HEK293 (cell line): ENCODE data around the gene MRGPRE.

Experiments used
- CTCF ChIA-PET: fragments of 350-600 bp; formaldehyde crosslinking; extraction: SDS; loops from one replicate; lab custom pipeline; 2021; ENCODE audit warnings: antibody characterized with exemption; lab: Yijun Ruan, JAX
- POLR2A ChIA-PET: fragments of 300-600 bp; formaldehyde crosslinking; extraction: SDS; loops from one replicate; lab custom pipeline; 2020; ENCODE audit warnings: antibody characterized with exemption, inconsistent platforms; lab: Yijun Ruan, JAX
- H3K27ac ChIP-seq: fragments of 200-500 bp; sonication (Bioruptor generic); 2 replicates; pipeline ENCODE4 v1.5.1; 2014; ENCODE audit warnings: low read depth, low read length, control low read depth, inconsistent platforms; ENCODE audit errors: extremely low read depth
- H3K36me3 ChIP-seq, 2 experiments: fragments of 200-500 bp in 1 of 2; sonication (Bioruptor generic) in 1 of 2; 1 replicate in 1 of 2; 2 replicates in 1 of 2; pipeline ENCODE4 v1.5.1; 2014 to 2017; ENCODE audit warnings: inconsistent platforms in 2 of 2, low read length in 2 of 2; ENCODE audit not compliant: control insufficient read depth in 2 of 2, insufficient read depth in 1 of 2
- H3K4me1 ChIP-seq: fragments of 200-500 bp; sonication (Bioruptor generic); 2 replicates; pipeline ENCODE4 v1.5.1; 2014; ENCODE audit warnings: mild to moderate bottlenecking, low read length, inconsistent platforms; ENCODE audit not compliant: control insufficient read depth, insufficient read depth
- H3K4me3 ChIP-seq: 2 replicates; pipeline ENCODE4 v1.5.1; 2011; ENCODE audit warnings: low read depth, mild to moderate bottlenecking, control low read depth, low read length, moderate library complexity
- H3K9me3 ChIP-seq: fragments of 200-500 bp; sonication (Bioruptor generic); 2 replicates; pipeline ENCODE4 v1.5.1; 2014; ENCODE audit warnings: low read depth, low read length, inconsistent platforms; ENCODE audit not compliant: control insufficient read depth, insufficient read depth
- CTCF ChIP-seq: fragments of 450-650 bp; formaldehyde crosslinking; IDR thresholded peaks from 2 replicates; pipeline ENCODE4 v1.5.1; 2016; ENCODE audit warnings: missing biosample characterization, missing genetic modification characterization
- GLI2 ChIP-seq: fragments of 450-650 bp; formaldehyde crosslinking; IDR thresholded peaks from 2 replicates; pipeline ENCODE4; 2017; ENCODE audit warnings: missing biosample characterization, missing genetic modification characterization, low read depth, borderline replicate concordance
- KLF8 ChIP-seq: fragments of 450-650 bp; formaldehyde crosslinking; IDR thresholded peaks from 2 replicates; pipeline ENCODE4 v1.5.1; 2016; ENCODE audit warnings: missing biosample characterization, missing genetic modification characterization
- MEIS1 ChIP-seq: sonication (generic); formaldehyde crosslinking; IDR thresholded peaks from 2 replicates; pipeline ENCODE4 v1.8.1; 2022; ENCODE audit warnings: missing genetic modification reagents, mild to moderate bottlenecking, borderline replicate concordance
- SP2 ChIP-seq: fragments of 450-650 bp; formaldehyde crosslinking; IDR thresholded peaks from 2 replicates; pipeline ENCODE4 v1.5.1; 2016; ENCODE audit warnings: missing biosample characterization, missing genetic modification characterization
- ZBTB49 ChIP-seq: fragments of 450-650 bp; formaldehyde crosslinking; IDR thresholded peaks from 2 replicates; pipeline ENCODE4 v1.5.1; 2016; ENCODE audit warnings: missing biosample characterization, missing genetic modification characterization, low read depth
- ZFP37 ChIP-seq: fragments of 450-650 bp; formaldehyde crosslinking; IDR thresholded peaks from 2 replicates; pipeline ENCODE4 v1.5.1; 2016; ENCODE audit warnings: missing biosample characterization, missing genetic modification characterization
- ZFP41 ChIP-seq: fragments of 450-650 bp; formaldehyde crosslinking; IDR thresholded peaks from 2 replicates; pipeline ENCODE4 v1.5.1; 2016; ENCODE audit warnings: missing biosample characterization, missing genetic modification characterization, borderline replicate concordance
- ZNF132 ChIP-seq: fragments of 450-650 bp; formaldehyde crosslinking; IDR thresholded peaks from 2 replicates; pipeline ENCODE4 v1.5.1; 2017; ENCODE audit warnings: missing biosample characterization, missing genetic modification characterization, borderline replicate concordance
- ZNF140 ChIP-seq: fragments of 450-650 bp; formaldehyde crosslinking; IDR thresholded peaks from 2 replicates; pipeline ENCODE4 v1.5.1; 2016; ENCODE audit warnings: missing biosample characterization, missing genetic modification characterization
- ZNF274 ChIP-seq, 2 experiments: fragments of 200-500 bp in 1 of 2; fragments of 450-650 bp in 1 of 2; sonication (Bioruptor generic) in 1 of 2; formaldehyde crosslinking in 1 of 2; IDR thresholded peaks; 2 replicates each; pipeline versions ENCODE4 v1.5.1 to v1.6.1; 2014 to 2016; ENCODE audit warnings: borderline replicate concordance in 1 of 2, inconsistent platforms in 1 of 2, low read length in 1 of 2, missing biosample characterization in 1 of 2, missing genetic modification characterization in 1 of 2
- ZNF280C ChIP-seq: fragments of 450-650 bp; formaldehyde crosslinking; IDR thresholded peaks from 2 replicates; pipeline ENCODE4 v1.5.1; 2016; ENCODE audit warnings: missing biosample characterization, missing genetic modification characterization
- ZNF366 ChIP-seq: fragments of 450-650 bp; formaldehyde crosslinking; conservative IDR thresholded peaks from 2 replicates; pipeline ENCODE4 v1.5.1; 2016; ENCODE audit warnings: missing biosample characterization, missing genetic modification characterization
- ZNF394 ChIP-seq: fragments of 450-650 bp; formaldehyde crosslinking; IDR thresholded peaks from 2 replicates; pipeline ENCODE4 v1.5.1; 2016; ENCODE audit warnings: missing biosample characterization, missing genetic modification characterization, mild to moderate bottlenecking, moderate library complexity, borderline replicate concordance
- ZNF514 ChIP-seq: fragments of 450-650 bp; formaldehyde crosslinking; IDR thresholded peaks from 2 replicates; pipeline ENCODE4 v1.5.1; 2016; ENCODE audit warnings: missing biosample characterization, missing genetic modification characterization
- ZNF585B ChIP-seq: fragments of 450-650 bp; formaldehyde crosslinking; IDR thresholded peaks from 2 replicates; pipeline ENCODE4 v1.5.1; 2016; ENCODE audit warnings: missing biosample characterization, missing genetic modification characterization
- ZNF621 ChIP-seq: fragments of 450-650 bp; formaldehyde crosslinking; IDR thresholded peaks from 2 replicates; pipeline ENCODE4 v1.5.1; 2017; ENCODE audit warnings: missing biosample characterization, missing genetic modification characterization
- ZNF701 ChIP-seq: fragments of 450-650 bp; formaldehyde crosslinking; IDR thresholded peaks from 2 replicates; pipeline ENCODE4 v1.5.1; 2016; ENCODE audit warnings: missing biosample characterization, missing genetic modification characterization
- ZNF747 ChIP-seq: fragments of 450-650 bp; formaldehyde crosslinking; IDR thresholded peaks from 2 replicates; pipeline ENCODE4 v1.5.1; 2016; ENCODE audit warnings: missing biosample characterization, missing genetic modification characterization
- ZSCAN23 ChIP-seq: fragments of 450-650 bp; formaldehyde crosslinking; IDR thresholded peaks from 2 replicates; pipeline ENCODE4 v1.5.1; 2016; ENCODE audit warnings: missing biosample characterization, missing genetic modification characterization

Gene MRGPRE

GRCh38 chr11:3193373-3194015 is 38.7 kb downstream of the MRGPRE start:
- TF ChIP-seq ZSCAN23 (no peak), ZFP37 (tag by site-specific recombination) (no peak), MEIS1 (CRISPR knock-in tag) (no peak), ZNF394 (no peak), ZNF280C (tag by site-specific recombination) (no peak), ZNF701 (tag by site-specific recombination) (no peak), ZFP41 (tag by site-specific recombination) (no peak), ZNF585B (tag by site-specific recombination) (no peak), KLF8 (tag by site-specific recombination) (no peak), ZNF621 (tag by site-specific recombination) (no peak), ZNF514 (no peak), ZBTB49 (tag by site-specific recombination) (no peak), ZNF274 (IDR thresholded peaks at IDR 0.05; ENCODE audit: low read length) (no peak), ZNF274 (tag by site-specific recombination; IDR thresholded peaks at IDR 0.05; ENCODE audit: borderline replicate concordance) (no peak), ZNF140 (no peak), CTCF (tag by site-specific recombination) (no peak), SP2 (tag by site-specific recombination) (no peak), GLI2 (tag by site-specific recombination) (no peak), ZNF747 (no peak), ZNF366 (tag by site-specific recombination) (no peak), ZNF132 (tag by site-specific recombination) (no peak)
- Histone ChIP-seq H3K27ac (no peak overlapping the region), H3K4me3 (no peak overlapping the region), H3K9me3 (no peaks in the 10 kb centered on the region), H3K36me3 (no peaks in the 10 kb centered on the region), H3K4me1 (no peaks in the 10 kb centered on the region)
- ChIA-PET CTCF (interaction anchor here (1.1 kb wide), 1 partner anchor 23 kb away, joined by 3 read pairs; no protein-coding TSS in a partner anchor), POLR2A (no interaction called here)
